EL (cell line): ENCODE data around the gene CCDC174.
A peak's percentile ranks its signal among the peaks of the same experiment; 100 is the strongest.

Experiments used
- DNase-seq: peaks from one replicate; pipeline ENCODE4 v3.0.0-alpha.2; 2016

The CCDC174 gene

GRCh38 chr3:14657579-14657978, 6.0 kb downstream of the CCDC174 start:
- no peak for DNase-seq

GRCh38 chr3:14658978-14659377, 7.4 kb downstream of the CCDC174 start:
- no peak for DNase-seq

- no peak for DNase-seq
These were observed 9.4 kb downstream of the CCDC174 start for GRCh38 chr3:14660942-14661341.

GRCh38 chr3:14663396-14664135, 12.0 kb downstream of the CCDC174 start:
- no peak for DNase-seq

GRCh38 chr3:14664170-14664569, 12.6 kb downstream of the CCDC174 start:
- DNase-seq = no peak

GRCh38 chr3:14672588-14672987, 21.0 kb downstream of the CCDC174 start:
- no peak for DNase-seq

GRCh38 chr3:14674841-14675240, 23.3 kb downstream of the CCDC174 start, which contains the start of gene C3orf20:
TSS of gene C3orf20 (plus strand) at chr3:14675141. CDS start at chr3:14682714, 7,573 bp downstream.
- DNase-seq = no peak

- no peak for DNase-seq
These were observed 25.3 kb downstream of the CCDC174 start for GRCh38 chr3:14676881-14677280.

- no peak for DNase-seq
These were observed 26.5 kb downstream of the CCDC174 start for GRCh38 chr3:14678015-14678503.

GRCh38 chr3:14680115-14680514, 28.6 kb downstream of the CCDC174 start:
- no peak for DNase-seq

GRCh38 chr3:14680716-14681115, 29.2 kb downstream of the CCDC174 start:
- DNase-seq = peak; percentile 20

GRCh38 chr3:14684447-14684846, 32.9 kb downstream of the CCDC174 start:
- DNase-seq = no peak

- no peak for DNase-seq
These were observed 33.6 kb downstream of the CCDC174 start for GRCh38 chr3:14685179-14685578.

GRCh38 chr3:14687360-14687759, 35.8 kb downstream of the CCDC174 start:
- no peak for DNase-seq

GRCh38 chr3:14688525-14688924, 37.0 kb downstream of the CCDC174 start:
- DNase-seq = no peak

- DNase-seq = no peak
These were observed 37.9 kb downstream of the CCDC174 start for GRCh38 chr3:14689247-14689980.

- DNase-seq = no peak
These were observed 39.7 kb downstream of the CCDC174 start for GRCh38 chr3:14691239-14691638.

- no peak for DNase-seq
These were observed 40.2 kb downstream of the CCDC174 start for GRCh38 chr3:14691719-14692118.

GRCh38 chr3:14698601-14699244, 47.2 kb downstream of the CCDC174 start:
- DNase-seq = no peak

- DNase-seq = no peak
These were observed 48.1 kb downstream of the CCDC174 start for GRCh38 chr3:14699643-14700042.

- DNase-seq = no peak
These were observed 49.3 kb downstream of the CCDC174 start for GRCh38 chr3:14700891-14701290.

GRCh38 chr3:14701676-14702075, 50.1 kb downstream of the CCDC174 start:
- no peak for DNase-seq

- DNase-seq = no peak
These were observed 51.7 kb downstream of the CCDC174 start for GRCh38 chr3:14703128-14703750.
